GM19467 (cell line): ENCODE data around the gene APBB1IP.
"Not testable (repeated sequence)": the region's sequence is repeated elsewhere in the genome, so short reads cannot be mapped to it uniquely, and the experiment has no call there.

Source experiments
- ATAC-seq: cut with Tn5 transposase; IDR thresholded peaks from one replicate; pipeline ENCODE4 v1.9.1; 2021; ENCODE audit warnings: mild to moderate bottlenecking, moderate library complexity; ENCODE audit not compliant: unreplicated experiment

The APBB1IP gene

GRCh38 chr10:26440088-26440470, 1.9 kb downstream of the APBB1IP start:
- no peak for ATAC-seq

GRCh38 chr10:26441491-26442214, 3.5 kb downstream of the APBB1IP start:
- ATAC-seq = no peak

- ATAC-seq = no peak
Observed at GRCh38 chr10:26445411-26446031, 7.4 kb downstream of the APBB1IP start.

- no peak for ATAC-seq
Observed at GRCh38 chr10:26446258-26446657, 8.1 kb downstream of the APBB1IP start.

- peak; percentile 26 for ATAC-seq
Observed at GRCh38 chr10:26448292-26448691, 10.2 kb downstream of the APBB1IP start.

- ATAC-seq = peak; percentile 83
Observed at GRCh38 chr10:26448706-26449435, 10.7 kb downstream of the APBB1IP start.

GRCh38 chr10:26449726-26450125, 11.6 kb downstream of the APBB1IP start:
- ATAC-seq = no peak

- ATAC-seq = no peak
Observed at GRCh38 chr10:26451903-26452302, 13.8 kb downstream of the APBB1IP start.

GRCh38 chr10:26453850-26454249, 15.7 kb downstream of the APBB1IP start:
- ATAC-seq = no peak

GRCh38 chr10:26454891-26455290, 16.8 kb downstream of the APBB1IP start:
- ATAC-seq = no peak

- ATAC-seq = no peak
Observed at GRCh38 chr10:26455567-26456315, 17.6 kb downstream of the APBB1IP start.

GRCh38 chr10:26457088-26457487, 18.9 kb downstream of the APBB1IP start:
- ATAC-seq = peak; percentile 83

- no peak for ATAC-seq
Observed at GRCh38 chr10:26460736-26461135, 22.6 kb downstream of the APBB1IP start.

GRCh38 chr10:26463986-26464385, 25.8 kb downstream of the APBB1IP start:
- no peak for ATAC-seq

GRCh38 chr10:26464632-26465280, 26.6 kb downstream of the APBB1IP start:
- no peak for ATAC-seq

- ATAC-seq = not testable (repeated sequence)
Observed at GRCh38 chr10:26466531-26466930, 28.4 kb downstream of the APBB1IP start.

GRCh38 chr10:26467639-26468038, 29.5 kb downstream of the APBB1IP start:
- no peak for ATAC-seq

- no peak for ATAC-seq
Observed at GRCh38 chr10:26468291-26468690, 30.1 kb downstream of the APBB1IP start.

GRCh38 chr10:26468700-26469099, 30.6 kb downstream of the APBB1IP start:
- ATAC-seq = peak; percentile 67

- ATAC-seq = no peak
Observed at GRCh38 chr10:26472492-26472778, 34.3 kb downstream of the APBB1IP start.

- no peak for ATAC-seq
Observed at GRCh38 chr10:26474026-26474425, 35.9 kb downstream of the APBB1IP start.
